Measurements from ENCODE around the gene P2RX3.
"Not testable (repeated sequence)": the region's sequence is repeated elsewhere in the genome, so short reads cannot be mapped to it uniquely, and the experiment has no call there.

The P2RX3 gene

GRCh38 chr11:57324154-57324885, 13.8 kb upstream of the P2RX3 start:
- DNase-seq (ENCODE audit: low read depth, low spot score), result no peak

GRCh38 chr11:57324886-57325734, 13.0 kb upstream of the P2RX3 start, which contains the start of gene TNKS1BP1:
TSS of gene TNKS1BP1 (minus strand) at chr11:57324952. CDS start at chr11:57321885, 3,067 bp downstream.
- DNase-seq (ENCODE audit: low read depth, low spot score), result peak; percentile 88

- DNase-seq (ENCODE audit: low read depth, low spot score), result no peak
Measured at GRCh38 chr11:57325735-57326048, 12.5 kb upstream of the P2RX3 start.

GRCh38 chr11:57327721-57328120, 10.4 kb upstream of the P2RX3 start:
- DNase-seq (ENCODE audit: low read depth, low spot score), result no peak

- DNase-seq (ENCODE audit: low read depth, low spot score), result no peak
Measured at GRCh38 chr11:57330029-57330428, 8.1 kb upstream of the P2RX3 start.

DNA sequence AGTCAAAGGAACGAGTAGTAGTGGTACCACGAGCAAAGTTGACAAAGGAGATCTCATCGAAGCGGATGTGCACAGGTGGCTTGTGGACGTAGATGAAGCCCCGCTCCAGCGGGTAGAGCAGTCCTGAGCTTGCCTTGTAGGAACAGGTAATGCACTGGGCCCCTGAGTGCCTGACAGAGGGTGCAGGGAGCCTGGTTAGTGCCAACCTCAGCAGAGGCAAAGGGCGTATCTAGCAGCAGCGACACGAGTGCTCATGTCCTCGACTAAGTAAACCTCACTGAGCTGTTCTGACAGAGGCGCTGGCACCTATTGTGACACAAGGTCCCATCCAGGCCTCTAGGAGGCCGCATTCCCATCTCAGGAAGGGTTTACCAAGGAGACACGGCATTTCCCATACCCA, 6.4 kb upstream of the P2RX3 start:
- DNase-seq (ENCODE audit: low read depth, low spot score), result no peak

- DNase-seq (ENCODE audit: low read depth, low spot score), result no peak
Measured at GRCh38 chr11:57332694-57333440, 5.3 kb upstream of the P2RX3 start.

GRCh38 chr11:57335023-57335342, 3.2 kb upstream of the P2RX3 start:
- DNase-seq (ENCODE audit: low read depth, low spot score), result no peak

- no peak for DNase-seq (ENCODE audit: low read depth, low spot score)
Measured at GRCh38 chr11:57335343-57336110, 2.6 kb upstream of the P2RX3 start, which contains the start of gene SSRP1. TSS of gene SSRP1 (minus strand) at chr11:57335892. CDS start at chr11:57335121, 771 bp downstream.

- no peak for DNase-seq (ENCODE audit: low read depth, low spot score)
Measured at GRCh38 chr11:57336111-57336666, 2.0 kb upstream of the P2RX3 start.

DNA sequence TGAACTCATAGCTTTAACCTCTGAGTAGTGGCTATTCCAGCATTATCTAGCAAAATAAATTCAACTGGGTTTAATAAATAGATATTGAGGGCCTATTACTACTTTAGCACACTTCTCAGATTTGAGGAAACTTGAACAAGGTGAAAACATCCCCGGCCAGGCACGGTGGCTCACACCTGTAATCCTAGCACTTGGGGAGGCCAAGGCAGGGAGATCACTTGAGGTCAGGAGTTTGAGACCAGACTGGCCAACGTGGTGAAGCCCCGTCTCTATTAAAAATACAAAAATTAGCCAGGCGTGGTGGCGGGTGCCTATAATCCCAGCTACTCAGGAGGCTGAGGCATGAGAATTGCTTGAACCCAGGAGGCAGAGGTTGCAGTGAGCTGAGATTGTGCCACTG, 1.3 kb upstream of the P2RX3 start:
- not testable (repeated sequence) for DNase-seq (ENCODE audit: low read depth, low spot score)

DNA sequence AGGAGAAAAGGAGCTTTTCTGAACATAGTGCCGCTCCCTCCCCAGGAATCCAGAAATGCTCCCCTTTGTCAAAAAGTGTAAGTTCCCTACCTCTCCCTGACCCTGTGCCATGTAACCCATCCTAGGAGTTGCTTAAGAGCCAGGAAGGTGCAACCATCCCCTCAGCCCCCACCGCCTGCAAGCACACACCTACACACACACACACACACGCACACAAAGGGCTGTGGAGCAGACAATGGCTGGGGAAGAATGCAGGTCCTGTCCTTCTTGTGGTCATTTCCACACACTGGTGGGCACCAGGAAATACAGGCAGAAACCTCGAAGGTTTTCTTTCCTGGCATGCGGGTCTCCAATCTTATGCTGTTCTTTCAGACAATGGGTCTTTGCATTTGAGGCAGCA, 1.2 kb downstream of the P2RX3 start:
- no peak for DNase-seq (ENCODE audit: low read depth, low spot score)

DNA sequence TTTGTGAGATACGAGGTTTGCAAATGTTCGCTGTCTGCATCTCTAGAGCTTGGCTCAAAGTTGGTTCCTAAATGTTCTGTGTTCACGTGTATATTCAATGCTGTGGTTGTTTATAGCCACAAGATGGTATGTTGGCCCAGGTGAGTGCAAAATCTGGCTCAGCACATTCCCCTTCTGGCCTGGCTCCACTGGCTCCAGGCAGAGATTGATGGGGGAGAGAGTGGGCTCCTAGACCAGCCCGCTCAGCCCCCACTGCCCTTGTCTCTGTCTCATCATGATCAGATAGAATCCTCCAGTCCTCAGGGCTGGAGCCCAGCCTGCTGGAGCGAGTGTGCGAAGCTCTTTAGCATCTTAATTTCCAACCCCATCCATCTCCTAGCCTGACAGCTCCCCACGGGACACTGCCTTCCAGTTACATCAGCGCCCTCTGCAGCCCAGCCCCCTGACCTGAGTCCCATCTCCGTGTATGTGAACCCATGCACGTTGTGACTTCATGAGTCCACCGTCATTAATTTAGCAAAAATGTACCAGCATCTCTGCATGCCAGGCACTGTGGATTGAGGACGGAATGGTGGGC, 2.0 kb downstream of the P2RX3 start:
- no peak for DNase-seq (ENCODE audit: low read depth, low spot score)

DNA sequence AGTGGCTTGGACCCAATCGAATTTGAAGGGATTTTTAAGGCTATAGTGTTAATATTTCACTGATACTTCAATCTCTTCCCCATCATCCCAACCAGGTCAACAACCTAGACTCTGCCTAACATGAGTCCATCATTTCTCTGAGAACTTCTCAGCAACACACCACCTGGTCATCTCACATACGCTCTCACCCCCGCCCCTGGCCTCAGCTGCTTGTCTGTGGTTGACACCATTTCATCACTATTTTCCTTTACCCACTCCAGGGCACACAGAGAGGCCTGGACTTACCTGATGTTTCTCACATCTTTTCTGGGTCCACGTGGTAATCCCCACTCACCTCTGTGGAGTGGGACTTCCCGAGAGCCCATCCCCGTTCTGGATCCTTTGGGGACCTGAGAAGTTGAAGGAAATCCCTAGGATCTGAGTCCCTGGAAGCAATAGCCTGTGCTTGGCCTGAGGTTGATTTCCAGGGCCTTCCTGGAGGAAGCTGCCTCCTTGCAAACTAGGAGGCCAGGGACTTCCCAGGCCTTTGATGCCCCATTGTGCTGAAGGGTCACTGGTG, 3.2 kb downstream of the P2RX3 start:
- DNase-seq (ENCODE audit: low read depth, low spot score), result no peak

- no peak for DNase-seq (ENCODE audit: low read depth, low spot score)
Measured at GRCh38 chr11:57342702-57343101, 4.5 kb downstream of the P2RX3 start.

DNA sequence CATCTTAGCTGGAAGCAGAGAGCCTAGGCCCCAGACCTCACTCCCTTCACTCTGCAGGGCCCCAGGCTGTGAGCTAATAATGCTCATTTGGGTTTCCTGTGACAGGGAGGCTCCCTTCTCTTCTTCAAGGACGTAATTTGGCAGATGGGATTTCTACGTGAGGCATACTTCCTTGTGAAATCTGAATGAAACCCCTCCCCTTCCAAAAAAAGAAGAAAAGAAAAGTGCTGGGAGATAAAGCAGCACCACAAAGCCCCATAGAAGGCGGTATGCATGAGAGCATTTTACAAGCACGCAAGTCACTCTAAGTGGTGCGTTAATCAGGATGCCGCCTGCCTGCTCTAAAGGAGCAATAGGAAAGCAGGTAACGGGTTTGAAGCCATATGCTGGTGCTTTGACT, 5.7 kb downstream of the P2RX3 start:
- no peak for DNase-seq (ENCODE audit: low read depth, low spot score)

GRCh38 chr11:57344826-57345225, 6.7 kb downstream of the P2RX3 start:
- DNase-seq (ENCODE audit: low read depth, low spot score), result no peak

DNA sequence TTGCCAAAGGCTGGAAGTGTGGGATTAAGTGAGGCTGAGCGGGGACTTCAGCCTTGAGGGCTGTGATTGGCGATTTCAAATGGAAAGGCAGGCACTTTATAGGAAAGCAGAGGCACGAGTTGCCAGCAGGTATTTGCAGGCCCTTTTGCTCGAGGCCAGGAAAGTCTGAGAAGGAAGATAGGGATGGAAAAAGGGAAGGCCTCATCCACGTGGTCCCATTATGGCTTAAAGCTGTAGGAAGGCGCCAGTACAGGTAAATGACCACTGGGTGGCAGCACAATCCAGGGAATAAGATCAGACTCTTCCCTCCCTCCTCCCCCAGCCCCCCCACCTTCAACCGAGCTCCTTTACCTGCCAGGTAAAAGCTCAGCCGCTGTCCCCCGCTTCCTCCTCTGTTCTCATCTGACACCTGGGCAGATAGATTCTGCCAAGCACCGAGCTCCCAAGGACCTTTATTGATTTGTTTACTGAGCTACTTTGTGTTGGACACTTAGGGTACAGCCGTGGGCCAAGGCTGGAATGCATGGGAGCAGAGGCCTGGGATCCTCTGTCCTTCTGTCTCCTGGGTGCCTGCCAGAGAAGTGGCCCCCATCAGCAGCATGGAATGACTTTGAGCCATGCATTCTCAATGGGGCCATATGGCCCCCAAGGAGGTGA, 7.5 kb downstream of the P2RX3 start:
- DNase-seq (ENCODE audit: low read depth, low spot score), result no peak

DNA sequence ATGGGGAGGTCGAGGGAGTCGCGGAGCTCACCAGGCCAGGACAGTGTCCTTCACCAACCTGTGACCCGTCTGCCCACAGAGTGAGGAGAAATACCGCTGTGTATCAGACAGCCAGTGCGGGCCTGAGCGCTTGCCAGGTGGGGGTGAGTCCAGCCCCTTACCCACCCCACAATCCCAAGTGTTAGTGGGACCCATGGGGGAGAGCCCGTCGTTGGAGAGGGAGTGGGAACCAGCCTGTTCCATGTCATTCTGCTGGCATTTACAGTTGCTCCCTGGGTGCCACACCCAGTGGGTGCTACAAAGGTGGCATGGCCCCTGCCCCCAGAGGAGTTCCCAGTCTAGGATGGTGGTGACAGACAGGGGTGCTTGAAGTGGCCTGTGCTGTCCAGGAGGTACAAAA, 9.2 kb downstream of the P2RX3 start:
- no peak for DNase-seq (ENCODE audit: low read depth, low spot score)

DNA sequence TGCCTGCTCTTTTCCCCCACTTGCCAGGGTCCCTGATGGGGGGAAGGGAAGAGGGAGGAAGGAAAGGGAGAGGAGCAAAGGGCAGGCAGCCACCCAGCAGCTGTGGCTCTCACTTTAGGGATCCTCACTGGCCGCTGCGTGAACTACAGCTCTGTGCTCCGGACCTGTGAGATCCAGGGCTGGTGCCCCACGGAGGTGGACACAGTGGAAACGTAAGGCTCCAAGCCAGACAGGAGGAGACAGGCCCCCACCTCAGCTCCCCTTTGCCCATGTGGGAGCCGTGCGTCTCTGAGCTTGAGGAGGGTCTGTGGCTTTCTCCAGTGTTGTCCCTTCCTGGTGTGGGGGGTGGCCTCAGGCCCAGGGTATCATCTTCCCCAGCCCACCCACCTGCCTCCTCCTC, 9.9 kb downstream of the P2RX3 start:
- DNase-seq (ENCODE audit: low read depth, low spot score), result no peak
